Lower leg skin (tissue), 4 donors: Measurements from ENCODE around the gene ATF2. TPM values are rescaled to one million over a fixed set of nuclear protein-coding genes. Genes with fewer than 3 reads are reported as not detected.

ENCODE experiments used
- DNase-seq, 2 donors: peaks; one replicate each; pipeline ENCODE4 v3.0.0-alpha.2; 2019; ENCODE audit warnings: low spot score in 2 of 2
- H3K4me3 ChIP-seq: fragments of 200-600 bp; sonication (generic); 2 replicates; pipeline ENCODE4 v1.5.1; 2017; ENCODE audit warnings: mild to moderate bottlenecking, low read depth; ENCODE audit not compliant: poor library complexity, severe bottlenecking
- POLR2A ChIP-seq, 2 donors: fragments of 450-650 bp; IDR thresholded peaks; one replicate each; pipeline ENCODE4 v1.6.1; 2016 to 2017; ENCODE audit warnings: antibody characterized with exemption in 2 of 2, mild to moderate bottlenecking in 1 of 2, moderate library complexity in 1 of 2
- WGBS, 2 donors: methylation state at CpG; one replicate each; pipeline ENCODE4 v1.1.5; 2018; 5-methylcytosine and 5-hydroxymethylcytosine counted together
- intact Hi-C: fragments of 100-400 bp; cut with DNase I; formaldehyde crosslinking; loops from one replicate; pipeline ENCODE4 v1.15.0; 2023; ENCODE audit warnings: low total_unique reads
- microRNA counts, 2 donors: library from miRNA; unstranded; fragments of <30 nt; microRNA quantifications; one replicate each; lab custom pipeline; 2016
- microRNA-seq, 2 donors: library from miRNA; unstranded; fragments of <30 nt; microRNA quantifications; one replicate each; pipeline ENCODE4, GENCODE V29; 2016; ENCODE audit warnings: borderline replicate concordance in 2 of 2, borderline number of aligned reads in 1 of 2
- total RNA-seq, 4 donors: library from RNA; depleted of rRNA; stranded (reverse); fragments of >200 nt; gene quantifications; one replicate each; pipeline ENCODE4 v1.1.0, GENCODE V29; 2016
- TF ChIP-seq, protein P1 (sequence below), 3 donors: fragments of 450-650 bp; IDR thresholded peaks; one replicate each; pipeline ENCODE4 v1.5.1; 2016; ENCODE audit warnings: antibody characterized with exemption in 3 of 3, mild to moderate bottlenecking in 3 of 3, moderate library complexity in 2 of 3

Gene ATF2
- total RNA-seq, 4 donors from 2014 or later, result 19.1 to 24.5 (median 21.5) TPM

DNA sequence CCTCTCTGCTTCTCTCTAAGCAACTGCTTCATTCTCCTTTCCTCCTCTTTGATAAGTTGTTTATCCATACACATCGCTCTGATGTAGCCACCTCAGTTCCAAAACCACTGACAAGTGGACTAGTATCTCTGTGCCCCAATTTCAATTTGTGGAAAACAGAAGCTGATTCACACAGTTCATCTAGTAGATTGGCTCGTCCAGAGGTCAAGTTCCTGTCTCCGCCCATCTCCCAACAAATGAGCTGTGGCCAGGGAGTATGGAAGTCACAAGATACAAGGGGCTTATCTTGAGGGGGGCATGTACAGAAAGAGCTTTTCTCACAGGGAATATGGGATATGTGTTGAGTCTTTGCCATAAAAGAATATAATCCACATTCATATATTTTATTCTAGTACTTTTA is 145.1 kb downstream of the ATF2 start:
- TF ChIP-seq, protein P1, sequence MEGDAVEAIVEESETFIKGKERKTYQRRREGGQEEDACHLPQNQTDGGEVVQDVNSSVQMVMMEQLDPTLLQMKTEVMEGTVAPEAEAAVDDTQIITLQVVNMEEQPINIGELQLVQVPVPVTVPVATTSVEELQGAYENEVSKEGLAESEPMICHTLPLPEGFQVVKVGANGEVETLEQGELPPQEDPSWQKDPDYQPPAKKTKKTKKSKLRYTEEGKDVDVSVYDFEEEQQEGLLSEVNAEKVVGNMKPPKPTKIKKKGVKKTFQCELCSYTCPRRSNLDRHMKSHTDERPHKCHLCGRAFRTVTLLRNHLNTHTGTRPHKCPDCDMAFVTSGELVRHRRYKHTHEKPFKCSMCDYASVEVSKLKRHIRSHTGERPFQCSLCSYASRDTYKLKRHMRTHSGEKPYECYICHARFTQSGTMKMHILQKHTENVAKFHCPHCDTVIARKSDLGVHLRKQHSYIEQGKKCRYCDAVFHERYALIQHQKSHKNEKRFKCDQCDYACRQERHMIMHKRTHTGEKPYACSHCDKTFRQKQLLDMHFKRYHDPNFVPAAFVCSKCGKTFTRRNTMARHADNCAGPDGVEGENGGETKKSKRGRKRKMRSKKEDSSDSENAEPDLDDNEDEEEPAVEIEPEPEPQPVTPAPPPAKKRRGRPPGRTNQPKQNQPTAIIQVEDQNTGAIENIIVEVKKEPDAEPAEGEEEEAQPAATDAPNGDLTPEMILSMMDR (IDR thresholded peaks at IDR 0.05), result no peak
- TF ChIP-seq POLR2A (IDR thresholded peaks at IDR 0.05), result no peak
- intact Hi-C loops, result no loop called here
- no peak for DNase-seq
- H3K4me3 ChIP-seq, result no peak overlapping the region
- WGBS, 2 donors, result 78 to 81% methylated on average over 3 of the region's 3 CpGs

MicroRNAs within 50 kb of the gene (microRNA counts, 767-probe panel; counts per million panel counts)
- microRNA hsa-miR-933 (lab: Ali Mortazavi, UCI), result 0 to 358 counts per million in 2 donors

Small RNA genes lying within 50 kb of the gene (microRNA-seq; reads per million reads assigned to microRNA genes)
- 0 reads per million in 2 donors for gene MIR933

Other genes with a start within 250 kb of the ATF2 start
- 1 to 10 TPM; 2.7 to 6.1 (median 3.4) TPM for gene CHN1, start 162.8 kb downstream of the ATF2 start, total RNA-seq
- gene ATP5MC3, start 13.5 kb upstream of the ATF2 start, total RNA-seq, result 100 to 1,000 TPM in 2 of 4 donors, 10 to 100 TPM in 2; 62.7 to 170 (median 105) TPM